HepG2 (cell line): ENCODE data around the gene EMP2. TPM values are rescaled to one million over a fixed set of nuclear protein-coding genes. Genes with fewer than 3 reads are reported as not detected.
A peak's percentile ranks its signal among the peaks of the same experiment; 100 is the strongest.

ENCODE experiments used
- AGO2 ChIP-seq: fragments of 200-400 bp; formaldehyde crosslinking; optimal IDR thresholded peaks from 2 replicates; pipeline ENCODE3; 2017; ENCODE audit warnings: mild to moderate bottlenecking, low read depth, low read length, moderate library complexity
- CREM ChIP-seq, 2 experiments: sonication (generic) in 1 of 2; formaldehyde crosslinking in 1 of 2; IDR thresholded peaks; 2 replicates each; pipeline versions ENCODE4 v1.4.0 to v1.6.1; 2016 to 2020; ENCODE audit warnings: antibody characterized with exemption in 1 of 2, mild to moderate bottlenecking in 1 of 2, missing genetic modification reagents in 1 of 2
- GATAD1 ChIP-seq: IDR thresholded peaks from 2 replicates; pipeline ENCODE4 v1.6.1; 2016; ENCODE audit warnings: missing genetic modification reagents, missing compliant biosample characterization
- GZF1 ChIP-seq: sonication (generic); formaldehyde crosslinking; IDR thresholded peaks from 2 replicates; pipeline ENCODE4 v1.5.1; 2020; ENCODE audit warnings: mild to moderate bottlenecking, missing genetic modification reagents
- MTA3 ChIP-seq: sonication (generic); formaldehyde crosslinking; IDR thresholded peaks from 2 replicates; pipeline ENCODE4 v1.4.0; 2020; ENCODE audit warnings: missing genetic modification reagents
- PAWR ChIP-seq: sonication (generic); formaldehyde crosslinking; IDR thresholded peaks from 2 replicates; pipeline ENCODE4 v1.4.0; 2020; ENCODE audit warnings: missing genetic modification reagents, mild to moderate bottlenecking, borderline replicate concordance
- POGZ ChIP-seq: sonication (generic); formaldehyde crosslinking; IDR thresholded peaks from 2 replicates; pipeline ENCODE4 v1.4.0; 2020; ENCODE audit warnings: mild to moderate bottlenecking, missing genetic modification reagents
- RXRA ChIP-seq: sonication (generic); formaldehyde crosslinking; IDR thresholded peaks from 2 replicates; pipeline ENCODE4 v1.5.1; 2020; ENCODE audit warnings: missing genetic modification reagents
- SNAI1 ChIP-seq: sonication (generic); formaldehyde crosslinking; IDR thresholded peaks from 2 replicates; pipeline ENCODE4 v1.5.0; 2020; ENCODE audit warnings: mild to moderate bottlenecking, missing genetic modification reagents, borderline replicate concordance
- TCF12 ChIP-seq, 2 experiments: fragments of 450-650 bp in 1 of 2; sonication (generic) in 1 of 2; formaldehyde crosslinking in 1 of 2; IDR thresholded peaks; 2 replicates each; pipeline versions ENCODE4 v1.6.1 to v1.8.0; 2017 to 2022; ENCODE audit warnings: antibody characterized with exemption in 1 of 2, mild to moderate bottlenecking in 1 of 2, missing genetic modification reagents in 1 of 2, moderate library complexity in 1 of 2
- TGIF2 ChIP-seq: IDR thresholded peaks from 2 replicates; pipeline ENCODE4 v1.6.1; 2016; ENCODE audit warnings: control low read depth, missing compliant biosample characterization
- TMF1 ChIP-seq: sonication (generic); formaldehyde crosslinking; IDR thresholded peaks from 2 replicates; pipeline ENCODE4 v1.8.1; 2022; ENCODE audit warnings: low read depth, missing genetic modification reagents
- ZBTB20 ChIP-seq: sonication (generic); formaldehyde crosslinking; IDR thresholded peaks from 2 replicates; pipeline ENCODE4 v1.8.1; 2023; ENCODE audit warnings: missing genetic modification reagents, low read depth, mild to moderate bottlenecking, borderline replicate concordance
- ZIK1 ChIP-seq: sonication (generic); formaldehyde crosslinking; IDR thresholded peaks from 2 replicates; pipeline ENCODE4 v1.5.0; 2020; ENCODE audit warnings: mild to moderate bottlenecking, low read depth, missing genetic modification reagents, borderline replicate concordance
- ZNF225 ChIP-seq: sonication (generic); formaldehyde crosslinking; IDR thresholded peaks from 2 replicates; pipeline ENCODE4 v1.4.0; 2020; ENCODE audit warnings: mild to moderate bottlenecking, missing genetic modification reagents
- ZNF263 ChIP-seq: sonication (generic); formaldehyde crosslinking; IDR thresholded peaks from 2 replicates; pipeline ENCODE4 v1.4.0; 2020; ENCODE audit warnings: missing genetic modification reagents
- ZNF460 ChIP-seq: sonication (generic); formaldehyde crosslinking; IDR thresholded peaks from 2 replicates; pipeline ENCODE4 v1.5.1; 2020; ENCODE audit warnings: missing genetic modification reagents, mild to moderate bottlenecking, borderline replicate concordance
- ZNF75D ChIP-seq: sonication (generic); formaldehyde crosslinking; IDR thresholded peaks from 2 replicates; pipeline ENCODE4 v1.8.1; 2023; ENCODE audit warnings: missing genetic modification reagents, mild to moderate bottlenecking, borderline replicate concordance
- ZNF883 ChIP-seq: sonication (generic); formaldehyde crosslinking; IDR thresholded peaks from 2 replicates; pipeline ENCODE4 v1.5.1; 2020; ENCODE audit warnings: mild to moderate bottlenecking, missing genetic modification reagents; ENCODE audit errors: not compliant biosample characterization
- ZSCAN25 ChIP-seq: sonication (generic); formaldehyde crosslinking; IDR thresholded peaks from 2 replicates; pipeline ENCODE4 v1.8.0; 2022; ENCODE audit warnings: mild to moderate bottlenecking, missing genetic modification reagents
- ZSCAN9 ChIP-seq: IDR thresholded peaks from 2 replicates; pipeline ENCODE4 v1.6.1; 2016; ENCODE audit warnings: borderline replicate concordance
- polyA plus RNA-seq, 8 experiments: library from polyadenylated mRNA; depleted of rRNA in 3 of 8; stranded (reverse) in 7 of 8; unstranded in 1 of 8; fragments of >200 nt; fragmentation: Illumina TruSeq in 4 of 8; extraction: Trizol in 4 of 8; gene quantifications; 2 replicates each; pipeline versions ENCODE4 v1.2.1 to v1.2.3, GENCODE V29; 2011 to 2016; ENCODE audit warnings: low read depth in 4 of 8, missing spikeins in 1 of 8, mixed read lengths in 1 of 8; ENCODE audit not compliant: insufficient read depth in 1 of 8
- total RNA-seq, 5 experiments: library from RNA; depleted of rRNA; stranded (reverse); fragments of >200 nt; fragmentation: Illumina TruSeq; extraction: Trizol; gene quantifications; 2 replicates each; pipeline ENCODE4 v1.2.3, GENCODE V29; 2016; ENCODE audit warnings: low read depth in 1 of 5
- TF ChIP-seq, protein P1 (sequence below): sonication (generic); formaldehyde crosslinking; IDR thresholded peaks from 2 replicates; pipeline ENCODE4 v1.4.0; 2020; ENCODE audit warnings: missing genetic modification reagents, borderline replicate concordance
- TF ChIP-seq, protein P2 (sequence below): sonication (generic); formaldehyde crosslinking; IDR thresholded peaks from 2 replicates; pipeline ENCODE4 v1.8.1; 2023; ENCODE audit warnings: mild to moderate bottlenecking, missing genetic modification reagents
- TF ChIP-seq, protein P3 (sequence below): sonication (generic); formaldehyde crosslinking; IDR thresholded peaks from 2 replicates; pipeline ENCODE4 v1.8.0; 2023; ENCODE audit warnings: mild to moderate bottlenecking, missing genetic modification reagents

The EMP2 gene
- total and polyA plus RNA-seq, 2 of the 13 experiments (the other 11 are each of a cell fraction or from before 2014, with no cell fraction given): 24.6 to 91.2 TPM

DNA sequence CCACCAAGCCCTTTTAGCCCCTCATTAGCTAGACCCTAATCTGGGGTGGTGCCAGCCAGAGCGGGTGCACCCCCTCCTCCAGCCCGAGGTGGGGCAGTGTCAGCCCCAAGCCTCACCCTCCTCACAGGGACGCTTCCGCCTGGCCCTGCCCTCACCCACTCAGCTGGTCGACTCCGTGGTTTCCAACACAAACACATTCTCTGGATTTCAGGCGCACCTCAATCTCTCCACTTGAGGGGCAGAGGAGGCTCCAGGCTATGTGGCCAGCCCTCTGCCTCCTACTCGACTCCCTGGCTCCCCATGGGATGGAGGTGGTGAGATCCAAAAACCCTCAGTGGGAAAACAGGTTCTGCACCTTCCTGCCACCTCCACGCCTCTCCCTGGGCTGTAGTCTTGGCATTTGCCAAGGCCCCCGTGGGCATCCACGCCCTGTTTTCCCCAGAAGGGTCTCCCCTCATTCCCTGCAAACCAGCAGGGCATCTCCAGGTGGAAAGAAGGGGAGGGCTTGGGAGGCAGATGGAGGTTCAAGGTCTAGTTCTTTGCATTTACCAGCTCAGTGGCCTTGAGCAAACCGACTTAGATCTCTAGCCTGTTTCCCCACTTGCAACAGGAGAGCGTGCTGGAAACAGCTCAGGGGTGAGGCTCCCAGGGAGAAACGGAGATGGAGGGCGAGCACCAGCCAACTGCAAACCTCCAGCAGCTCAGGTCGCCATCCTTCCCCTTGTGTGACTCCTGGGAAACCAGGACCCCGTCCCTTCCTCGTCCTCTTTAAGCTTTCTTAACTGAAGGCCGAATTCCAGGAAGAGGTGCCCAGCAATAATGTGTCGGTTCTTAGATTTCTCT, 1.7 kb downstream of the EMP2 start (continued):
- TF ChIP-seq, protein P1, sequence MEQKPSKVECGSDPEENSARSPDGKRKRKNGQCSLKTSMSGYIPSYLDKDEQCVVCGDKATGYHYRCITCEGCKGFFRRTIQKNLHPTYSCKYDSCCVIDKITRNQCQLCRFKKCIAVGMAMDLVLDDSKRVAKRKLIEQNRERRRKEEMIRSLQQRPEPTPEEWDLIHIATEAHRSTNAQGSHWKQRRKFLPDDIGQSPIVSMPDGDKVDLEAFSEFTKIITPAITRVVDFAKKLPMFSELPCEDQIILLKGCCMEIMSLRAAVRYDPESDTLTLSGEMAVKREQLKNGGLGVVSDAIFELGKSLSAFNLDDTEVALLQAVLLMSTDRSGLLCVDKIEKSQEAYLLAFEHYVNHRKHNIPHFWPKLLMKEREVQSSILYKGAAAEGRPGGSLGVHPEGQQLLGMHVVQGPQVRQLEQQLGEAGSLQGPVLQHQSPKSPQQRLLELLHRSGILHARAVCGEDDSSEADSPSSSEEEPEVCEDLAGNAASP (CRISPR knock-in tag): 0 out of 2 replicates have a peak, but pooled peaks have one; percentile 26
- TF ChIP-seq POGZ (CRISPR knock-in tag): no peak; the same call in 1 of the 2 replicates
- 0 out of 2 replicates have a peak, but pooled peaks have one; percentile 6 for TF ChIP-seq SNAI1
- TF ChIP-seq ZSCAN25: peak; percentile 79; the same call in 1 of the 2 replicates
- no peak for TF ChIP-seq TCF12 (IDR thresholded peaks at IDR 0.05)
- TF ChIP-seq TCF12 (CRISPR knock-in tag; IDR thresholded peaks at IDR 0.05): 0 out of 2 replicates have a peak, but pooled peaks have one; percentile 54
- no peak for TF ChIP-seq TMF1
- peak; percentile 48 for TF ChIP-seq TGIF2 (CRISPR knock-in tag)
- no peak for TF ChIP-seq AGO2
- TF ChIP-seq ZIK1 (CRISPR knock-in tag): no peak
- no peak for TF ChIP-seq ZNF460 (CRISPR knock-in tag)
- 0 out of 2 replicates have a peak, but pooled peaks have one; percentile 37 for TF ChIP-seq ZSCAN9 (CRISPR knock-in tag)
- TF ChIP-seq ZNF883 (CRISPR knock-in tag): no peak
- TF ChIP-seq RXRA: peak; percentile 65; the same call in 1 of the 2 replicates
- no peak for TF ChIP-seq CREM (IDR thresholded peaks at IDR 0.05)
- no peak for TF ChIP-seq CREM (CRISPR knock-in tag; IDR thresholded peaks at IDR 0.05)
- peak; percentile 29; the same call in 1 of the 2 replicates for TF ChIP-seq ZNF263 (CRISPR knock-in tag)
- TF ChIP-seq, protein P2, sequence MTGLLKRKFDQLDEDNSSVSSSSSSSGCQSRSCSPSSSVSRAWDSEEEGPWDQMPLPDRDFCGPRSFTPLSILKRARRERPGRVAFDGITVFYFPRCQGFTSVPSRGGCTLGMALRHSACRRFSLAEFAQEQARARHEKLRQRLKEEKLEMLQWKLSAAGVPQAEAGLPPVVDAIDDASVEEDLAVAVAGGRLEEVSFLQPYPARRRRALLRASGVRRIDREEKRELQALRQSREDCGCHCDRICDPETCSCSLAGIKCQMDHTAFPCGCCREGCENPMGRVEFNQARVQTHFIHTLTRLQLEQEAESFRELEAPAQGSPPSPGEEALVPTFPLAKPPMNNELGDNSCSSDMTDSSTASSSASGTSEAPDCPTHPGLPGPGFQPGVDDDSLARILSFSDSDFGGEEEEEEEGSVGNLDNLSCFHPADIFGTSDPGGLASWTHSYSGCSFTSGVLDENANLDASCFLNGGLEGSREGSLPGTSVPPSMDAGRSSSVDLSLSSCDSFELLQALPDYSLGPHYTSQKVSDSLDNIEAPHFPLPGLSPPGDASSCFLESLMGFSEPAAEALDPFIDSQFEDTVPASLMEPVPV: no peak
- TF ChIP-seq MTA3 (CRISPR knock-in tag): no peak
- peak; percentile 60; the same call in 1 of the 2 replicates for TF ChIP-seq ZBTB20 (CRISPR knock-in tag)
- no peak for TF ChIP-seq ZNF75D
- TF ChIP-seq, protein P3, sequence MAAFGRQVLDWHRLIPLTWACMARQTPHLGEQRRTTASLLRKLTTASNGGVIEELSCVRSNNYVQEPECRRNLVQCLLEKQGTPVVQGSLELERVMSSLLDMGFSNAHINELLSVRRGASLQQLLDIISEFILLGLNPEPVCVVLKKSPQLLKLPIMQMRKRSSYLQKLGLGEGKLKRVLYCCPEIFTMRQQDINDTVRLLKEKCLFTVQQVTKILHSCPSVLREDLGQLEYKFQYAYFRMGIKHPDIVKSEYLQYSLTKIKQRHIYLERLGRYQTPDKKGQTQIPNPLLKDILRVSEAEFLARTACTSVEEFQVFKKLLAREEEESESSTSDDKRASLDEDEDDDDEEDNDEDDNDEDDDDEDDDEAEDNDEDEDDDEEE: peak; percentile 53; the same call in 1 of the 2 replicates
- TF ChIP-seq PAWR: no peak
- TF ChIP-seq GZF1 (CRISPR knock-in tag): 0 out of 2 replicates have a peak, but pooled peaks have one; percentile 56
- peak; percentile 78; the same call in 1 of the 2 replicates for TF ChIP-seq ZNF225 (CRISPR knock-in tag)
- TF ChIP-seq GATAD1 (CRISPR knock-in tag): peak; percentile 38
